ENCODE data around the gene MOSMO. TPM values are rescaled to one million over a fixed set of nuclear protein-coding genes. Genes with fewer than 3 reads are reported as not detected.

MOSMO gene
- total and polyA plus RNA-seq, 9 of the 15 experiments (the other 6 are each of a cell fraction or from before 2014, with no cell fraction given) = 1.9 to 13.3 (median 7.7) TPM

GRCh38 chr16:22054847-22055590, 47.1 kb downstream of the MOSMO start:
- no peaks in the 10 kb centered on the region for H3K27me3 ChIP-seq (ENCODE audit: control insufficient read depth in 2 of 2, insufficient read depth in 2 of 2, low read length in 2 of 2)
- no peak for ATAC-seq
- no peak for FAIRE-seq
- intact Hi-C loops (cut with micrococcal nuclease) (loop anchor here (2.0 kb wide), 1 partner anchor 22 kb away; no protein-coding TSS in a partner anchor), in situ Hi-C loops (cut with MboI) (no loop called here)
- peaks cover 0 to 5% of the 10 kb centered on the region in 2 experiments; a peak in 3 of 5 replicates for H3K4me1 ChIP-seq (replicated peaks in 1 of 2; ENCODE audit: control insufficient read depth in 2 of 2, insufficient read depth in 2 of 2, low read length in 2 of 2)
- H3K4me3 ChIP-seq = no peak overlapping the region
- H3K9me1 ChIP-seq (ENCODE audit: control insufficient read depth, insufficient read depth, low read length) = no peaks in the 10 kb centered on the region
- DNase-seq (ENCODE audit: extremely low read depth in 1 of 4, low spot score in 3 of 4) = peak in 1 of 4 experiments; percentile 12
- no peaks in the 10 kb centered on the region for H4K20me1 ChIP-seq (replicated peaks; ENCODE audit: control insufficient read depth, insufficient read depth, low read length)
- 0 out of 2 replicates have a peak overlapping the region, but pooled peaks have one; percentile 2 for H3K4me2 ChIP-seq (ENCODE audit: insufficient read depth, low read length)
- POLR2A ChIA-PET = interaction anchor here (0.6 to 1.0 kb wide), 5 partner anchors 11 to 41 kb away, joined by 3 to 4 read pairs (median 3); no protein-coding TSS in a partner anchor
- no peaks in the 10 kb centered on the region; the same call in 2 of the 3 replicates for H3K36me3 ChIP-seq (ENCODE audit: control insufficient read depth, insufficient read depth, low read length)
- H3K9ac ChIP-seq (ENCODE audit: insufficient read depth in 1 of 2, low read depth in 2 of 2, low read length in 2 of 2) = no peak overlapping the region
- 48% methylated on average over 5 of the region's 5 CpGs for WGBS (ENCODE audit: insufficient coverage, low coverage, missing lambda C conversion rate)
- no peak overlapping the region for H2AFZ ChIP-seq (ENCODE audit: low read depth, low read length)
- no TSS peak for BruUV-seq (replicated peaks)
- no peaks in the 10 kb centered on the region for H3K9me3 ChIP-seq (replicated peaks; ENCODE audit: control insufficient read depth, insufficient read depth, low read depth, low read length)
- no peaks in the 10 kb centered on the region for H3K79me2 ChIP-seq (ENCODE audit: control insufficient read depth, insufficient read depth, low read length)
- CTCF ChIA-PET (ENCODE audit: low intra/inter-chr PET ratio) = no interaction called here
- no peak overlapping the region for H3K27ac ChIP-seq (ENCODE audit: extremely low read depth, low read depth, low read length)
- TF ChIP-seq MAFK (IDR thresholded peaks at IDR 0.05; ENCODE audit: low read length) (peak; percentile 85), PPARD (CRISPR knock-in tag; IDR thresholded peaks at IDR 0.05) (no peak), ZKSCAN8 (CRISPR knock-in tag; IDR thresholded peaks at IDR 0.05) (no peak), E2F6 (IDR thresholded peaks at IDR 0.05; ENCODE audit: borderline replicate concordance in 1 of 2, extremely low read depth in 1 of 2, insufficient read depth in 1 of 2, insufficient read length in 1 of 2, low read depth in 1 of 2, low read length in 1 of 2, poor library complexity in 1 of 2, severe bottlenecking in 1 of 2) (no peak), MAFF (IDR thresholded peaks at IDR 0.05; ENCODE audit: low read length) (peak; percentile 88), YY1 (IDR thresholded peaks at IDR 0.05; ENCODE audit: borderline replicate concordance in 1 of 3, control insufficient read depth in 1 of 3, extremely low read depth in 1 of 3, insufficient read depth in 3 of 3, insufficient read length in 1 of 3, insufficient replicate concordance in 2 of 3, low read depth in 1 of 3, low read length in 2 of 3) (no peak), MEF2A (IDR thresholded peaks at IDR 0.05; ENCODE audit: control insufficient read depth, low read depth, low read length) (no peak), ZNF316 (IDR thresholded peaks at IDR 0.05) (peak; percentile 94), POLR2A (conservative IDR thresholded peaks at IDR 0.05) (no peak), PBX2 (CRISPR knock-in tag; IDR thresholded peaks at IDR 0.05; ENCODE audit: low read depth) (no peak), PBX2 (tag; conservative IDR thresholded peaks at IDR 0.05; ENCODE audit: low read depth) (no peak), ELF2 (CRISPR knock-in tag; IDR thresholded peaks at IDR 0.05) (no peak), BRF1 (IDR thresholded peaks at IDR 0.05; ENCODE audit: borderline replicate concordance, extremely low read depth, insufficient read length) (no peak), CGGBP1 (CRISPR knock-in tag; IDR thresholded peaks at IDR 0.05) (no peak), KLF16 (IDR thresholded peaks at IDR 0.05) (no peak), ZNF511 (CRISPR knock-in tag; IDR thresholded peaks at IDR 0.05) (no peak), HDAC2 (IDR thresholded peaks at IDR 0.05) (no peak), MAFG (tag; conservative IDR thresholded peaks at IDR 0.05) (peak; percentile 81)
